Activated T-cell treated with anti-CD3 and anti-CD28 coated beads, Interleukin-2, amount 50 U/mL, for 48 hours (primary cell): Measurements from ENCODE around the gene MYH13.

Experiments
- DNase-seq, 2 experiments: peaks; one replicate each; pipeline ENCODE4 v3.0.0-alpha.2; 2020

The MYH13 gene

DNA sequence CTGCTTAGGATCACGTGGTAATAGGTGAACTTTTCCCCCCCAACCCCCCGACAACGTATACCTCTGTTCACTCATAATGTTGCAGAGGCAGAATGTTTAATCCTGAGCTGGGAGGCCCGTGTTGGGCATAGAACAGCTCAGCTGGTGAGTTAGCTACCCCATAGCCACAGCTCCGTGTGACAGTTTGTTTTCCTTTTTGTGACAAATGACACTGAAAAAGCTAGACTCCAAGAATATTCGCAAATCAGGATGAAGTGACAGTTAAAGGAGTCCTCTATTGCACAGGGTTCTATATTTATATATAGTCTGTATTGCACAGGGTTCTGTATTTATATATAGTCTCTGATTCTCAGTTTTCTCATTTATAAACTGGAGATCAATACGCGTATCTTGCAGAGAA, 33.8 kb downstream of the MYH13 start:
- DNase-seq, result no peak

DNA sequence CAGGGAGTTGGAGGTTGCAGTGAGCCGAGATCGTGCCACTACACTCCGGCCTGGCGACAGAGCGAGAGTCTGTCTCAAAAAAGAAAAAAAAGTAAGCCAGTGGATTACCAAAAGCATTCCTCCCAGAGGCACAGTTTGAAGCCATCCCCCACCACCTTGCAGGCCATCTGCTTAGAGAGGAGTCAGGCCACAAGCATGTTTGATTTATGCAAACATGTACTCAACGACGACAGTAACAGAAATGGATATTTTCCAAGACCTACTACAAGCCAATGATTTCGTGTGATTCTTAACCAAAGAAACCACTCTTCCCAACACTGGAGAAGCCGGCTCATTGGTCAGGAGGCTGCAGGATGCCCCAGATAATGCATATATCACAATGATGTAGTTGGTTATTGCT, 34.8 kb downstream of the MYH13 start:
- no peak for DNase-seq

DNA sequence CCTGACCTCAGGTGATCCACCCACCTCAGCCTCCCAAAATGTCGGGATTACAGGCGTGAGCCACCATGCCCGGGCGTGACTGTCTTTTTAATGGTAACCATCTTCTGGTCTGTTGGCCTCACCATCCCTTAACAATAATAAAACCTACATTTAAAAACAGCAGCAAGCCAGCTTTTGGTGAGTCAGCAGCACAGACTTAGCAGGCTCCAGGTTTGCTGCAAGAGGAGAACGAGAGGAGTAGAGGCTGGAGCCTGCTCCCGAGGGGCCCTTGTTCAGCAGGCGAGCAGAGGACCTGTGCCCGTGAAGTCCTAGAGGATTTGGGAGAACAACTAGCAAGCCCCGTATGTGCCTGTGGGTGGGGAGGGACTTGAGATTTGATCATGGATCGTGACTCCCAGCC, 35.7 kb downstream of the MYH13 start:
- no peak for DNase-seq

DNA sequence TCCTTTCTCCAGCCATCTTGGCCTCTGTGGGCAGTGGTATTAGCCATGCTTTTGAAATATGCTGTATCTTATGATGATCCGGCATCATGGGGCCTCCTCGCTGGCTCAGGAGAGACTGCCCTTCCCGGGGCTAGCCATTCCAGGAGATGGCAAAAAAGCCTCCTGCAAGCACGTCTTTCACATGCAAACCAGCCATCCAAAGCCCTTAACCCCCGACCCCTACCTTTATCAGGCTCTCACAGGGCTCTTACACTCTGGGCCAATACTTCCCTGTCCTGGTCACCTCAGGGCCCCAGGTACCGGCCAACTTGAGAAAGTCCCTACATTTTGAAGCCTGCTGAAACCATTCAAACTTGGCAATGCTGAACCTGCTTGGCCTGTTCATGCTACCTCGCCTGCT, 36.4 kb downstream of the MYH13 start:
- no peak for DNase-seq

DNA sequence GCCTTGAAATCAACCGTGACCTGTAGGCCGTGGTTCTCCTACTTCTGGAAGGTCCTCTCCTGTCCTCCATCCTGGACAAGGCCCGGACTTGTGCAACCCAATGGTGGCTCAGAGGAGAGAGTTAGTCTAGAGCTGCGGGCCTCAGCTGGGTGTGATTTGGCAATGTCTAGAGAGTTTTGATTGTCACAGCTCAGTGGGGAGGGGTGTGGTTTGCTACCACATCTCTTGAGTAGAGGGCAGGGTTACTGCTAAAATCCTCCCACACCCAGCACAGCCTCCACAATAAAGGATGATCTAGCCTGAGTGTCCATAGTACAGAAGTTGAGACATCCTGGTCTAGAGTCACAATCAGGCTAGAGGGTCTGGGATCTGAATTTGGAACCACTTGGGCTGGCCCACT, 40.3 kb downstream of the MYH13 start:
- DNase-seq, result no peak

DNA sequence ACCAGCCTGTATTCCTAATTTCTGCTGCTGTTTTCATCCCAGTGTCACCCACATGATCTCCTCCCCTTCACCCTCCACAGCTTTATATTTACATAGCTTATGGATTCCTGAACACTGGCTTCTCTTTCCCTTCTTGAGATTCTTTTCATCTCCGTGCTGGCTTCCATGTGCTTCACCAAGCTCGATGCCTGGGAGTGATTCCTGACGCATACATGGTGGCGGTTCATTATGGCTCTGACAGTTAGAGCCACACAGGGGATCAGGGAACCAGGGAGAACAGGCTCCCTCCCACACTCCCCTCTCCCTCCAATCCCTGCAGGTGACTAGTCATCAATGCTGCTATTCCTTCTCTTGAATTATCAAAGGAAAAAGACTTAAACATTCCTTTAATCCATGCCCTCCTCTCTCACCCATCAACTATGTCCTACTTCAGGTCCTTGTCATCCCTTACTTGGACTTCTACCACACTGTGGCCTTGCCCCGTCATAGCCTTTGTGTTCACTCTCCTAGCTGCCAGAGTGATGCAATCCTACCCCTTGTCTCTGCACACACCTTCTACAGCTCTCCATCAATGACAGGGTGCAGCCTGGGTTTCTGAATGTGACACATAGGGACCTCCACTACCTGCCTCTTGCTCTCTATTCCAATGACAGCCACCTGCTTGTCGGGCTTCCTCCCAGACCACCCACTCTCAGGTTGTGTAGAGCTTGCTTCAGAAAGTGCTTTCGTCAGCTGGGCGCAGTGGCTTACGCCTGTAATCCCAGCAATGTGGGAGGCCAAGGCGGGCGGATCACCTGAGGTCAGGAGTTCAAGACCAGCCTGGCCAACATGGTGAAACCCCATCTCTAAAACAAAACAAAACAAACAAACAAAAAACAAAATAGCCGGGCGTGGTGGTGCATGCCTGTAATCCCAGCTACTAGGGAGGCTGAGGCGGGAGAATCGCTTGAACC, 43.6 kb downstream of the MYH13 start:
- no peak for DNase-seq

DNA sequence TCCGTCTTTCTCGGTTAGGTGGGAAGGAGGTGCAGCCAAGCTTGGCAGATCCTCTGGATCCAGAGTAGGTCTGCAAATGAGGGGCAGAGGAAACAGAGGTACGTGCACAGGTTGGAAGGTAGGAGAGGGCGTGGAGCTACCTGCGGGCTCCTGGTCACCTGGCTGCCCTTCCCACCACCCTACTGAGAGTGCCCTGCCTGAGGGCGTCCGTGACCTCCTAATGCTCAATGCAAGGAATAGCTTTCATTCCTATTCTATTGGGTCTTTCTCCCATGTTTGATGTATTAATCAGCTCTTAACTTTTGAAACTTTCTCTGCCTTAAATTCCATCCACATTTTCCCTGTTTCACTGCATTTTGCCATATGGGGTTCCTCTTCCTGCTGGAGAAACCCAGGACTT, 44.6 kb downstream of the MYH13 start:
- no peak for DNase-seq

DNA sequence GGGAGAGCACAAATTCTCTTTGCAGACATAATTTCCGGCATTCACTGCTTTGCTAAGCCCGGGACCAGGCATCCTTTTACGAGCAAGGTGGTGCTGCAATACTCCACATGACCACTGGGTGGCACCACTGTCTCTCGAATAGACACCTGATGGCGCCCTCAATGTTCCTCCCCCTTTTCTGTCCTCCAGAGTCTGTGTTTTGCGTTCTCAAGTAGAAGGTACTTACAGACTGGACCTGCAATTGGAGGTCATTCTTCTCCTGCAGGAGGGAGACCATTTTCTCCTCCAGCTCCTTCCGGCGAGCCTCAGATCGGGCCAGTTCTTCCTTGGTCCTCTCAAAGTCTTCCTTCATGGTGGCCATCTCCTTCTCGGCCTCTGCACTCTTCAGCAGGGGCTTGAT, 45.2 kb downstream of the MYH13 start:
- DNase-seq, result peak; percentile 86

DNA sequence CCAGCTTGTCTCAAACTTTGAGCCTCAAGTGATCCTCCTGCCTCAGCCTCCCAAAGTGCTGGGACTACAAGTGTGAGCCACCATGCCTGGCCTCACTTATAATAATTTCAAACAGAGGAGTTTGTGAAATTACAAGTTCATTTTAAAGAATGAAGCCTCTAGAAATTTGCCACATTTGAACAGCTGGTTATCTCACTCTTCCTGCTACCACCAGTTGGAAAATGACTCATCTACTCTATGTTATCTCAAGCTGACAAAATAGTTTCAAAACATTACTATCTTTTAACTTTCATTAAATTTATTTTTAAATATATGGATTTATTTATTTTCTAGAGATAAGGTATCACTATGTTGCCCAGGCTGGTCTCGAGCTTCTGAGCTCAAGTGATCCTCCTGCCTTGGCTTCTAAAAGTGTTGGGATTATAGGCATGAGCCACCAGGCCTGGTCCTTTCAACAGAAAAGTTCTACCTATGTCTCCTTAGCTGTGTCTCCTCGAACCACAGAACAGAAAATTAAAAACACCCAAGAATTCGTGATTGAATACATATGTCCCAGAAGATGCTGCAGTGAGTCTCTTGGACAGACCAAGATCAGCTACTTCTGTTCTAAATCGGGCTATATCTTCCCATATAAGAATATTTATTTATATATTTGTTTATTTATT, 47.6 kb downstream of the MYH13 start:
- no peak for DNase-seq

DNA sequence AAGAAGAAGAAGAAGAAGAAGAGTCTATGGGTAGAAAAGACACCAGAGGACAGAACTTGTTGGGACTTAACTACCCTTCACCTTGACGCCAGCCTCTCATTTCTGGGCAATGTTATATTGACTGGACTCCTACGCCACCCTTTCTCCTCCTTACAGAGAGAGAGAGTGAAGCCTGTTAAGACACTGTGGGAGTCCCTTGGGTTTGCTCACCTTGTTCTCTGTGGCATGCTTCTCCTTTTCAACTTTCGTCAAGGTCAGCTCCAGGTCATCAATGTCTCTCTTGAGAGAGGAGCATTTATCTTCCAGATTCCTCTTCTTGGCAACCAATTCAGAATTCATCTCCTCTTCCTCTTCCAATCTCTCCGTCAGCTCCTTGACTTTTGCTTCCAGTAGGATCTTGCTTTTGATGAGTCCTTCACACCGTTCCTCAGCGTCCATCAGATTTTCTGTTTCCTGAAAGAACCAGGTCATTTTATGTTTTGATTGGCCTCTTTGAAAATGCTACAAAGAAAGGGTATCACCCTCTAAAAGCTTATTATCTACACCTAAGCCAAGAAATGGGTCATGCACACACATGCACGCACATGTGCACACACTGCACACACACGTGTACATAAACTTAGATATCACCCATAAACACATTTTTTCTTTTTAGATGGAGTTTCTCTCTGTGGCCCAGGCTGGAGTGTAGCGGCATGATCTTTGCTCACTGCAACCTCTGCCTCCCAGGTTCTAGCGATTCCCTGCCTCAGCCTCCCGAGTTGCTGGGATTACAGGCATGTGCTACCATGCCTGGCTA, 48.8 kb downstream of the MYH13 start:
- DNase-seq, result no peak

DNA sequence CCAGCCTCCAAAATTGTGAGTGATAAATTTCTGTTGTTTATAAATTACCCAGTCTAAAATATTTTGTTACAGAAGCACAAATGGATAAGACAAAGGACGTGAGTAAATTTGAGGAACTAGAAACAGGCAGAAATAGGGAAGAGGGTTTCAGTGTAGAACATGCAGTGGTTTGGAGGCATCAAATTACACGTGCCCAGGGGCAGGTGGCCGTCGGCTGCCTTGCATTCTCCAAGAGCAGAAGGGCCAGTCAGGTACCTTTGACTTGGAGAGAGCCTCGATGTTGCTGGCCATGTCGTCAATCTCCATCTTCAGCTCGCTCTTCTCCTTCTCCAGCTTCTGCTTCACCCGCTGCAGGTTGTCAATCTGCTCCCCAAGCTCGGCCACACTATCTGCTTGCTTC, 54.3 kb downstream of the MYH13 start:
- no peak for DNase-seq

DNA sequence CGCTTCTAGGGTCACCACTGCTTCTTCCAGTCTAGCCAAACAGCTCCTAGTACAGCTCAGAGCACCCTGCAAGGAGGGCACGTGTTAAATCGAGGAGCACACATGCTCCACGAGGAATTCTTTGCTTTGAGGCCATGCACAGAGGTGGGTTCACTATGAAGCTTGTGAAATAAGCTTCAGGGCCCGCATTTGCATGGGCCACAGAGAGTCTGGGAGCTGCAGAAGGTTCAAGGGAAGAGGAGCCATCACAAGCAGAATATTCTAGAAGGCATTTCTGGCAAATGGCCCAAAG, 55.3 kb downstream of the MYH13 start:
- no peak for DNase-seq

DNA sequence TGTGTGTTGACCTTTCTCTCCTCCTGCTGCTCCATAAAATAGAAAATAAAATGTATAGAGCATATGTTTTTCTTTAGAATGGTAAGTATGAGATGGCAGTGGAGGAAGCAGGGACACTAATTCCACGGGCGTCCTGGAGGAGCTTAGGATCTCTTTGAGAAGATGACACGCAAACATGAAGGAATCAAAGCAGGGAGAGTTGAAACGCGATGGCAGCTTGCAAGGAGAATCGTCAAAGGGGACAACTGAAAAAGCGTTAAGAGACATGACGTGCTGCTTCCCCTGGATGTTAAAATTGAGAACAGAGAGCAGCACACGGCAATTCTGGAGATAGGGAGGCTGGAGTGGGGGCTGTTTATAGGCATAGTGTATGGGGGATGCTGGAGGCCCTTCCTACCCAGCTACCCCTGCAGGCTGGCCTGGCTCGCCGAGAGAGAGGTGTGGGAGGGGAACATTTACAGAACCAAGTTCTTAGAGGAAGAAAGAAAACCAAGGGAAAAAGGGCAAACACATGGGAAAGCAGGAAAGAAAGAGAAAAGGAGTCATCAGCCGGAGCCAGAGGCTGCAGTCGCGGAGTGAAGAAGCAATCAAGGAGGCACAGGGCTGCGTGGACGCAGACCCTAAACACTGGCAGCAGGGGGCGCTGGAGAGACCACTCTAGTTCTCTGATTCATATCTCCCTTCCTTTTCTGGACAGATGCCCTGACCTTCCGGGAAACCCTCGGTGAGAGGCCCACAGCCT, 55.8 kb downstream of the MYH13 start:
- DNase-seq, result peak; percentile 21 to 33

DNA sequence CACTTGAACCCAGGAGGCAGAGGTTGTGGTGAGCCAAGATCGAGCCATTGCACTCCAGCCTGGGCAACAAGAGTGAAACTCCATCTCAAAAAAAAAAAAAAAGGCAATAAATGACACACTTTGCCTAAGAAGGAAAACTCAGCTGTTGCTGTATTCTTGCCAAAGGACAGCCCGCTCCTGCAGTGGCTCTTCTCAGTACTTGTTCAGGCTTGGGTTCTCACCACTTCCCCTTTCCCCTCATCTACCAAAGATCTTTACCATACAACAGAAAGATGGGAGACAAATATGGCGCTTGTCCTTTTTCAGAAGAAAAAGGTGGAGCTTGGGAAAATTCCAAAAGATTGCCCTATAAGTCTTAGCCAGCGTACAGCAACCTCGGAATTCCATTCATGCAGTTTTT, 58.5 kb downstream of the MYH13 start:
- DNase-seq, result no peak

DNA sequence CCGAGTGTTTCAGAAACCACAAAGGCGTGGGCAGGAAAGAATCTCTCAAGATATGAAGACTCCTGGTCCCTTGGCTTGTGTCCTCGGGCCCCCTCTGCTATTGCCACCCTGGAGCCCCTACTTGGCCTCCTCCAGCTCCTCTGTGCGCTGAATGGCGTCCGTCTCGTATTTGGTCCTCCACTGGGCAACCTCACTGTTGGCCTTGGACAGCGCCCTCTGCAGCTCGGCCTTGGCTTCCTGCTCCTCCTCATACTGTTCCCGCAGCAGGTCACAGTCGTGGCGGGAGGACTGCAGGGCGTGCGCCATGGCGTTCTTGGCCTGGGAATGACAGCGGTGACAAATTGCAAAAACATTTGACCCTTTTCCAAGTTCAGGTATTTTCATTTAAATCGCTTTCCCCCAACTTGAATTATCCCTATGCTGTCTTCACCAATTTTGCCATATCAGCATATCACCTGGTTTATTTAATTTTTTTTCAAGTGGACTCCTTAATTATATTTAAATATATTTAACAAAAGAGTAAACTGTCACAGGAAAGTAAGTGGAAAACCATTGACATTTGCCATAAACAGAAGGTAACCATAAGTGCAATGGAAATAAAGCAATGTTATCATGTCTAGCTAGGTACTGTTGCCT, 59.7 kb downstream of the MYH13 start:
- DNase-seq, result no peak

DNA sequence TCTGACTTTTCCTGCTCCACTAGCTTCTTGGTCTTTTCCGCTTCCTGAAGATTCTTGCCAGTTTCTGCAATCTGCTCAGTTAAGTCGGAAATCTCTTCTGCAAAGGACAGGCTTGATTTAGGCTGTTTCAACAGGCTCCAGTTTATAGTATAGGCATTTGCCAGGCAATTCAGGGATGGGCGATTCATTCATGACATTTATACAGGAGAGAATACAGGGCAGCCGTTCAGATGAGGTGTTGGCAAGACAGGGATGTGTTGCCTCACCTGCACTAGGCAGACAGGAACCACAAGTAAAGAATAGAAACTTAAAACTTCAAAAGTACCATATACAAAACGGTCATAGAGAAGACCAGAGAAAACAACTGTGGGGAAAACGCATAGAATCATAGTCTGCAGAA, 61.7 kb downstream of the MYH13 start:
- no peak for DNase-seq

DNA sequence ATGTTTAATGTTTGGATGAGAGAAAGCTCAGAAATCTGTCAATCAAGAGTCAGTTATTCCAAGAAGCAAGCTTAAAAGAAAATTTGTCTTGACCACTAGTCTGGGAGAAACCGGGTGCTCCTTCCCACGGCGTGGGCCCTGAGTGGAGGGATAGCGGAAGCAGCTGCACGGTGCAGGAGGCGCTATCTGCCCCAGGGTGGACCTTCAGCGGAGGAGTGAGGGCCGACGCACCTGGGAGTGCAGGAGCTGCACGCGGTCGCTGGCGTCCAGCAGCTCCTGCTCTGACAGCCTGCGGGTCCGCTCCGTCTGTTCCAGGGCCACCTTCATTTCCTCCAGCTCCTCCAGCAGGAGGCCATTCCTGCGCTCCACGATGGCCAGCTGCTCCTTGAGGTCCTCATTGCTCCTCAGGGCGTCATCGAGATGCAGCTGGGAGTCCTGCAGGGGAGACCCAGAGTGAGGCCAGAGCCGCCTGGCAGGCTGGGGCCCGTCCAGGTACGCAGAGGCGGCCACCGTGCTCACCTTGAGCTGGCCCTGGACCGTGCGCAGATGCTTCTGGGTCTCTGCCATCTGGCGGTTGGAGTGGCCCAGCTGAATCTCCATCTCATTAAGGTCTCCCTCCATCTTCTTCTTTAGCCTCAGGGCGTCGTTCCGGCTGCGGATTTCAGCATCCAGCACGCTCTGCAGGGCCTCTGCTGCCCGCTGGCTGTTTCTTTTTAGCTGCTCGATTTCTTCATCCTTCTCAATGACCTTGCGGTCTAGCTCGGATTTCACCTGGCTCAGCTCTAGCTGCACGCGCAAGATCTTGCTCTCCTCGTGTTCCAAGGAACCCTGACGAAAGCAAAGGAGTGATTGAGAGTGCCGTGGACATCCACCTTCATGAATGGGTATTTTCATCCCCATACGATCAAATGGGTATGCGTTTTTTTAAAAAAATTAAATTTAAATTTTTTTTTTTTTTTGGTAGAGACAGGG, 63.5 kb downstream of the MYH13 start:
- no peak for DNase-seq

DNA sequence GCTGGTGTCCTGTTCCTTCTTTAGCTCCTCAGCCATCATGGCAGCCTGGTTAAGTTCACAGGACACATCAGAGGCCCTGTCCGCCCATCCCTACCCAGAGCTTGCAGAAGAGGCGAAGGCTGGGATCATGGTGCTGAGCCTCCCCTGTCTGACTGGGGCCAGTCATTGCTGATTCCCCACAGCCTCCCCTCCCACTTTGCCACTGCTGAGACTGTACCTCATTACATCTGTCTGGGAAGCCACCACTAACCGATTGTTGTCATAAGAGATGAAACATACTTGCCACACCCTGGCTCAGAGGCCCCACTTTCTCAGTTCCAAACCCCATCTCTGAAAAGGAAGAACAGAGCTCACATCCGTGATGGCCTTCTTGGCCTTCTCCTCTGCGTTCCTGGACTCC, 66.2 kb downstream of the MYH13 start:
- DNase-seq, result no peak

DNA sequence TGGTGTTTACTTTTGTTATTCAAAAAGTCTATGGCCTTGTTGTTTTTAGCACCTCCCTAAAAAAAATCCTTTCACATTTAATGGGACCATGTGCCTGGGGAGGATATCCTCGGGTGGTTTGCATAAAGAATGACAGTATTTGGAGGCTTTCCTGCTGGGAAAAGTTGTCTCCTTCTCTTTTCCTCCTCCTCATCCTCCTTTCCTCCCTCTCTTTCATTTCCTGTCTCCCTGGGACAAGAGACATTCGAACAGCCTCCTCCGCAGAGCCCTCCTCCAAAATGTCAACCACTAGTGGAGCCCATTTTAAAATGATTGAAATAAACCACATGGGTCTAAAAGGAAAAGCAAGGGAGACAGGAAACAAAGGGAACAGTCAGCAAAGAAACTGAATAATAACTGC, 67.4 kb downstream of the MYH13 start:
- no peak for DNase-seq

DNA sequence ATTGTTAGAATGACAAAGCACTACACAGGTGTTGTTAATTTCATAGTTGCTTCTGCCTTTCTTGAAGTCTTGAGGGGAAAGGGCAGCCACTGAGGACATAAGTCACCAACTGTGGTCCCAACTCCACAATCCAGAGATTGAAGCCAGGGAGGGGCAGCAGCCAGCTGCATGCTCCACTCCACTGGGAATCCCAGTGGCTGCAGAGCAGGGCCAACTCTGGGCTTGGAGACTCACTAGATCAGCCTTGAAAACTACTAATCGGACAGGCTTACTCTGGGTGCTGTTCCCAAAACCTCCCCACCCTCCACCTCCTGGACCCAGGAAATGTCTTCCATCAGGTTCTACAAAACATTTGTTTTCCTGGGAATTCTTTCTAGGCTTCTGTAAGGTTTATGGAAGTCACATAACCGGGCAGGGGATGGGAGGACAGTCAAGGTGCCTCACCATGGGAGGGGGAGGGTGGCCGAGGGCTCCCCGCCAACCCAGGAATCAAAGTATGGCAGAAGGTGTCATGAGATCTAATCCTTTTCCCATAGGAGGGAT, 68.0 kb downstream of the MYH13 start:
- no peak for DNase-seq

DNA sequence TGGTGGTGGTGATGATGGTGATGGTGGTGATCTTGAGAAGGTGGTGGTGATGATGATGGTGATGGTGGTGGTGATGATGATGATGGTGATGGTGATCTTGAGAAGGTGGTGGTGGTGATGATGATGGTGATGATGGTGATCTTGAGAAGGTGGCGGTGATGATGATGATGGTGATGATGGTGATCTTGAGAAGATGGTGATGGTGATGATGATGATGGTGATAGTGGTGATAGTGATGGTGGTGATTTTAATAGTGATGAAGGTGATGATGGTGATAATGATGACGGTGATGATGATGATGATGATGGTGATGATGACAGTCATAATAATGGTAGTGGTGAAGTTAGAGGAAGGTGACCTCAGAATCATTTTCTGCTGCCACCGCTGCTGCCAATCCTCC, 75.1 kb downstream of the MYH13 start:
- DNase-seq, result no peak
